Measurements from ENCODE around the gene C9orf72. TPM values are rescaled to one million over a fixed set of nuclear protein-coding genes. Genes with fewer than 3 reads are reported as not detected.
"Not testable (repeated sequence)": the region's sequence is repeated elsewhere in the genome, so short reads cannot be mapped to it uniquely, and the experiment has no call there.

Gene C9orf72
- 10 to 100 TPM; 23.3 to 27.5 TPM for total RNA-seq

DNA sequence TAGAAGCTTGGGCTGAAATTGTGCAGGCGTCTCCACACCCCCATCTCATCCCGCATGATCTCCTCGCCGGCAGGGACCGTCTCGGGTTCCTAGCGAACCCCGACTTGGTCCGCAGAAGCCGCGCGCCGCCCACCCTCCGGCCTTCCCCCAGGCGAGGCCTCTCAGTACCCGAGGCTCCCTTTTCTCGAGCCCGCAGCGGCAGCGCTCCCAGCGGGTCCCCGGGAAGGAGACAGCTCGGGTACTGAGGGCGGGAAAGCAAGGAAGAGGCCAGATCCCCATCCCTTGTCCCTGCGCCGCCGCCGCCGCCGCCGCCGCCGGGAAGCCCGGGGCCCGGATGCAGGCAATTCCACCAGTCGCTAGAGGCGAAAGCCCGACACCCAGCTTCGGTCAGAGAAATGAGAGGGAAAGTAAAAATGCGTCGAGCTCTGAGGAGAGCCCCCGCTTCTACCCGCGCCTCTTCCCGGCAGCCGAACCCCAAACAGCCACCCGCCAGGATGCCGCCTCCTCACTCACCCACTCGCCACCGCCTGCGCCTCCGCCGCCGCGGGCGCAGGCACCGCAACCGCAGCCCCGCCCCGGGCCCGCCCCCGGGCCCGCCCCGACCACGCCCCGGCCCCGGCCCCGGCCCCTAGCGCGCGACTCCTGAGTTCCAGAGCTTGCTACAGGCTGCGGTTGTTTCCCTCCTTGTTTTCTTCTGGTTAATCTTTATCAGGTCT is at the start of gene C9orf72:
Gene C9orf72, minus strand, starts transcription at position 564 of the 716 bp plus-strand sequence. CDS start 6,361 bp downstream, outside the sequence.
- Mint-ChIP-seq H3K27ac (peak within 1 kb of the TSS; percentile 100), H3K9me3 (peaks cover 2% of the 10 kb centered on the region), H3K36me3 (ENCODE audit: low read depth) (peaks cover 5% of the 10 kb centered on the region), H3K27me3 (ENCODE audit: low read depth) (no peaks in the 10 kb centered on the region), H3K4me3 (peak within 1 kb of the TSS; percentile 83), H3K4me1 (ENCODE audit: low read depth) (peaks cover 39% of the 10 kb centered on the region)
- intact Hi-C loops (cut with micrococcal nuclease) = loop anchor here (1.0 to 2.0 kb wide), 10 partner anchors 8 to 681 kb away; partner anchors contain the start of genes CAAP1, IFT74, MOB3B and PLAA
- DNase-seq = peak; percentile 87
- CTCF ChIA-PET = no interaction called here

GRCh38 chr9:27622693-27623340 is 49.5 kb upstream of the C9orf72 start:
- H3K9me3 Mint-ChIP-seq = no peaks in the 10 kb centered on the region
- intact Hi-C loops (cut with micrococcal nuclease) = no loop called here
- H3K36me3 Mint-ChIP-seq (ENCODE audit: low read depth) = no peaks in the 10 kb centered on the region
- no peaks in the 10 kb centered on the region for H3K4me1 Mint-ChIP-seq (ENCODE audit: low read depth)
- CTCF ChIA-PET = no interaction called here
- peaks cover 3% of the 10 kb centered on the region for H3K27me3 Mint-ChIP-seq (ENCODE audit: low read depth)
- H3K4me3 Mint-ChIP-seq = no peak overlapping the region
- no peak overlapping the region for H3K27ac Mint-ChIP-seq
- DNase-seq = no peak

DNA sequence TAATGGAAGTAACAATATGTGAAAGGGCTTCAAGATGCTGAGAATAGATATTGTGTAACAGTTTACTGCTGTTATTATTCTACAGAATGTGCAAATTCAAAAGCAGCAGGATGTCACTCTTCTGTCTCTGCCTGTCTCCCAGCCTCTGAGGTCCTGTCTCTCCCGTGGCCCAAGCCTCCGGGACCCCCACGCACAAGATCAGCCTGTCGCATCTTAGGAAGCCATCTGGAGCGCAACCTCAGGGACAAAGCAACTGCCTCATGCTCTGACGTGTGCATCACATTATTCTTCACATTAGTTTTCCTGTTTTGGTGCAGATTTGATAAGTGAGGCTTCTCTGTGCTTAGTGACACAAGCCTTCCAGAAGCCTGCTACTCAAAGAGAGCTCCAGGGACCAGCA is 46.5 kb upstream of the C9orf72 start:
- intact Hi-C loops (cut with micrococcal nuclease) = no loop called here

GRCh38 chr9:27618066-27618465 is 44.8 kb upstream of the C9orf72 start:
- no peak for DNase-seq
- CTCF ChIA-PET = no interaction called here
- intact Hi-C loops (cut with micrococcal nuclease) = no loop called here
- H3K27me3 Mint-ChIP-seq (ENCODE audit: low read depth) = peaks cover 8% of the 10 kb centered on the region
- H3K4me1 Mint-ChIP-seq (ENCODE audit: low read depth) = no peaks in the 10 kb centered on the region
- H3K36me3 Mint-ChIP-seq (ENCODE audit: low read depth) = no peaks in the 10 kb centered on the region
- H3K4me3 Mint-ChIP-seq = no peak overlapping the region
- no peaks in the 10 kb centered on the region for H3K9me3 Mint-ChIP-seq
- H3K27ac Mint-ChIP-seq = no peak overlapping the region

More for the DNA sequence above, 46.5 kb upstream of the C9orf72 start:
- no peak overlapping the region for H3K4me3 Mint-ChIP-seq
- peaks cover 5% of the 10 kb centered on the region for H3K27me3 Mint-ChIP-seq (ENCODE audit: low read depth)
- H3K27ac Mint-ChIP-seq = no peak overlapping the region
- CTCF ChIA-PET = no interaction called here
- H3K9me3 Mint-ChIP-seq = no peaks in the 10 kb centered on the region
- DNase-seq = no peak
- H3K36me3 Mint-ChIP-seq (ENCODE audit: low read depth) = no peaks in the 10 kb centered on the region
- H3K4me1 Mint-ChIP-seq (ENCODE audit: low read depth) = no peaks in the 10 kb centered on the region

GRCh38 chr9:27614551-27614950 is 41.3 kb upstream of the C9orf72 start:
- Mint-ChIP-seq H3K9me3 (no peaks in the 10 kb centered on the region), H3K4me1 (ENCODE audit: low read depth) (no peaks in the 10 kb centered on the region), H3K36me3 (ENCODE audit: low read depth) (no peaks in the 10 kb centered on the region), H3K27ac (no peak overlapping the region), H3K27me3 (ENCODE audit: low read depth) (peaks cover 9% of the 10 kb centered on the region), H3K4me3 (no peak overlapping the region)
- CTCF ChIA-PET = no interaction called here
- intact Hi-C loops (cut with micrococcal nuclease) = no loop called here
- no peak for DNase-seq

DNA sequence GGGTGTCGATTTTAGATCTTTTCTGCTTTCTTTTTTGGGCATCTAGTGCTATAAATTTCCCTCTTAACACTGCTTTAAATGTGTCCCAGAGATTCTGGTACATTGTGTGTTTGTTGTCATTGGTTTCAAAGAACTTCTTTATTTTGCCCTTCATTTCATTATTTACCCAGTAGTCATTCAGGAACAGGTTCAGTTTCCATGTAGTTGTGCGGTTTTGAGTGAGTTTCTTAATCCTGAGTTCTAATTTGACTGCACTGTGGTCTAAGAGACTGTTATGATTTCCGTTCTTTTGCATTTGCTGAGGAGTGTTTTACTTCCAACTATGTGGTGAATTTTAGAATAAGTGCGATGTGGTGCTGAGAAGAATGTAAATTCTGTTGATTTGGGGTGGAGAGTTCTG is 38.8 kb upstream of the C9orf72 start:
- H3K4me1 Mint-ChIP-seq (ENCODE audit: low read depth); CTCF ChIA-PET; intact Hi-C loops (cut with micrococcal nuclease); H3K4me3 Mint-ChIP-seq; DNase-seq; H3K9me3 Mint-ChIP-seq; H3K36me3 Mint-ChIP-seq (ENCODE audit: low read depth); H3K27ac Mint-ChIP-seq: not testable (repeated sequence)
- H3K27me3 Mint-ChIP-seq (ENCODE audit: low read depth) = peaks cover 11% of the 10 kb centered on the region

GRCh38 chr9:27610622-27611021 is 37.3 kb upstream of the C9orf72 start:
- H3K27ac Mint-ChIP-seq = no peak overlapping the region
- H3K36me3 Mint-ChIP-seq (ENCODE audit: low read depth) = no peaks in the 10 kb centered on the region
- no peaks in the 10 kb centered on the region for H3K9me3 Mint-ChIP-seq
- DNase-seq = no peak
- intact Hi-C loops (cut with micrococcal nuclease) = no loop called here
- no peaks in the 10 kb centered on the region for H3K4me1 Mint-ChIP-seq (ENCODE audit: low read depth)
- CTCF ChIA-PET = no interaction called here
- H3K4me3 Mint-ChIP-seq = no peak overlapping the region
- H3K27me3 Mint-ChIP-seq (ENCODE audit: low read depth) = peaks cover 11% of the 10 kb centered on the region

DNA sequence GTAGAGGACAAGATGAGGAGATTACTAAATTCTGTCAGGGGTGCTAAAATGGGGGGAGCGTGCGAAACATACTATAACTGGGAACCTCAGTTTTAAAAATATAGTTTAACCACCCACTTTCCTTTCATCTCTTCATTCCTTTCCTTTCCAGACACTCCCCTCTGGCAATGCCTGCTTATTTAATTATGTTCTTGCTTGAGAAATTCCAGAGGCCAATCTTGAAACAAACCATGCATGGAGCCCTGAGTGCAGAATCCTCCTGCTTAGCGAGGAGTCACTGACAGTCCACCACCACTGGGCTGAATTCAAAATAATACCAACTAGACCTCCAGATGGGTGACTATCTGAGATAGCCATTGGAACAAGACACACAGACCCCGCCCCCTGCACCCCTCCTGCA is 29.7 kb upstream of the C9orf72 start:
- no peaks in the 10 kb centered on the region for H3K9me3 Mint-ChIP-seq
- no peak overlapping the region for H3K27ac Mint-ChIP-seq
- H3K36me3 Mint-ChIP-seq (ENCODE audit: low read depth) = no peaks in the 10 kb centered on the region
- H3K27me3 Mint-ChIP-seq (ENCODE audit: low read depth) = peaks cover 4% of the 10 kb centered on the region
- intact Hi-C loops (cut with micrococcal nuclease) = no loop called here
- CTCF ChIA-PET = interaction anchor here (1.1 kb wide), 1 partner anchor 270 kb away, joined by 4 read pairs; no protein-coding TSS in a partner anchor
- no peak overlapping the region for H3K4me3 Mint-ChIP-seq
- DNase-seq = no peak
- H3K4me1 Mint-ChIP-seq (ENCODE audit: low read depth) = no peaks in the 10 kb centered on the region

DNA sequence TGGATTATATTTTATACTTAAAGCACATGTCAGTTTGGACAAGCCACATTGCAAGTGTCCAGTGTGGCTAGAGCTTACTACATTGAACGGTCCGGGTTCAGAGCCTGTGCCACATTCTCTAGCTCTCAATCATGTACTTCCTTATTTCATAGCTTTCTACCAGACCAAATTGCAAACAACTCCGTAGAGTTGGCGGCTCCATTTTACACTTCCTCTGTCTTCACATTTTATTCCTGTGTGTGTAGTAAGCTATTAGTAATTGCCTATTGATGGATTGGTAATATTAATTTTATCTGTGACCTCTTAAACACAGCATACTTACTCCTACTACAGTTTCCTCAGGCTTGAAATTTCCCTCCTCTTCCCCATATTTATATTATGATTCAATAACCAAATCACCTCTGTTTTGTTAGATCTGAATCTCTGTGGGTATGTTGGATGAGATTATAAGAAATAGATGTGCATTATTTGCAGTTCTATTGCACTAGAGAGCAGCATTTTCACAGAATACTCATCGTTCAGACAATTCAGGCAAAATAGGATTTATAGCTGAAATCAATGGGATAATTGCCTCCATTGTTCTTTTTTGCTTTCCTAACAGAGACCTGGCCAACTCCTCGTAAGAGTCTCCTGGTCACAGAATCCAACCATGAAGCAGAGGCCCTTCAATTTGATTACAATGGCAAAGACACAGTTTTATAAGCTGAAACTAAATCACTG is 29.0 kb upstream of the C9orf72 start:
- no peaks in the 10 kb centered on the region for H3K36me3 Mint-ChIP-seq (ENCODE audit: low read depth)
- no peaks in the 10 kb centered on the region for H3K9me3 Mint-ChIP-seq
- CTCF ChIA-PET = interaction anchor here (1.1 kb wide), 1 partner anchor 269 kb away, joined by 4 read pairs; no protein-coding TSS in a partner anchor
- H3K4me3 Mint-ChIP-seq = no peak overlapping the region
- intact Hi-C loops (cut with micrococcal nuclease) = no loop called here
- no peak overlapping the region for H3K27ac Mint-ChIP-seq
- no peak for DNase-seq
- H3K27me3 Mint-ChIP-seq (ENCODE audit: low read depth) = peaks cover 2% of the 10 kb centered on the region
- no peaks in the 10 kb centered on the region for H3K4me1 Mint-ChIP-seq (ENCODE audit: low read depth)

DNA sequence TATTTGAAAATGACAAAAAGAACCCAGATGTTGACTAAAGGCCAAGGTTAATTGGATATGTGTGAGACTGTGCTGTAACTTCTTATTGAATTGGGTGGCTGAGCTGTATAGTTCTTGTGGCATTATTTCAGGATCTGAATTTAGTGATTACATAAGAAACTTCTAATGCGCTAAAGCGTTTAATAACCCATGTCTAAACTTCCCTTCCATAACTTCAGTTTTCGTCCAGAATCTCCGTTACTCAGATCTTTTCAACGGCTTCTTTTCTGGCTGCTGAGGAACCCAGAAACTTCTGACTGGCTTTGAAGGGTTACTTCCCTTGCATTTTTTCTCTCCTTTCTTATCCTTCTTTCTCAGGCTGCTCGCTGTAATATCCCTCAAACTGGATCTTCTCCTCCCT is 28.1 kb upstream of the C9orf72 start:
- CTCF ChIA-PET = no interaction called here
- Mint-ChIP-seq H3K27ac (no peak overlapping the region), H3K4me1 (ENCODE audit: low read depth) (no peaks in the 10 kb centered on the region), H3K4me3 (no peak overlapping the region), H3K9me3 (no peaks in the 10 kb centered on the region), H3K36me3 (ENCODE audit: low read depth) (no peaks in the 10 kb centered on the region), H3K27me3 (ENCODE audit: low read depth) (peaks cover 2% of the 10 kb centered on the region)
- intact Hi-C loops (cut with micrococcal nuclease) = no loop called here
- DNase-seq = no peak

- H3K4me1 Mint-ChIP-seq (ENCODE audit: low read depth) = no peaks in the 10 kb centered on the region
- H3K27me3 Mint-ChIP-seq (ENCODE audit: low read depth) = peaks cover 2% of the 10 kb centered on the region
- H3K4me3 Mint-ChIP-seq = no peak overlapping the region
- CTCF ChIA-PET = no interaction called here
- no peak overlapping the region for H3K27ac Mint-ChIP-seq
- no peaks in the 10 kb centered on the region for H3K36me3 Mint-ChIP-seq (ENCODE audit: low read depth)
- DNase-seq = no peak
- intact Hi-C loops (cut with micrococcal nuclease) = no loop called here
- no peaks in the 10 kb centered on the region for H3K9me3 Mint-ChIP-seq
These were observed 27.0 kb upstream of the C9orf72 start for GRCh38 chr9:27600256-27600655.

GRCh38 chr9:27599870-27600238 is 26.6 kb upstream of the C9orf72 start:
- Mint-ChIP-seq H3K27me3 (ENCODE audit: low read depth) (peaks cover 2% of the 10 kb centered on the region), H3K9me3 (no peaks in the 10 kb centered on the region), H3K27ac (no peak overlapping the region), H3K36me3 (ENCODE audit: low read depth) (no peaks in the 10 kb centered on the region), H3K4me3 (no peak overlapping the region), H3K4me1 (ENCODE audit: low read depth) (no peaks in the 10 kb centered on the region)
- no peak for DNase-seq
- CTCF ChIA-PET = interaction anchor here (1.2 kb wide), 1 partner anchor 71 kb away, joined by 3 read pairs; the partner anchor contains the start of gene MOB3B
- intact Hi-C loops (cut with micrococcal nuclease) = no loop called here
